Measurements from ENCODE around the gene ANKRD52.
A peak's percentile ranks its signal among the peaks of the same experiment; 100 is the strongest.
"Not testable (repeated sequence)": the region's sequence is repeated elsewhere in the genome, so short reads cannot be mapped to it uniquely, and the experiment has no call there.

The ANKRD52 gene

DNA sequence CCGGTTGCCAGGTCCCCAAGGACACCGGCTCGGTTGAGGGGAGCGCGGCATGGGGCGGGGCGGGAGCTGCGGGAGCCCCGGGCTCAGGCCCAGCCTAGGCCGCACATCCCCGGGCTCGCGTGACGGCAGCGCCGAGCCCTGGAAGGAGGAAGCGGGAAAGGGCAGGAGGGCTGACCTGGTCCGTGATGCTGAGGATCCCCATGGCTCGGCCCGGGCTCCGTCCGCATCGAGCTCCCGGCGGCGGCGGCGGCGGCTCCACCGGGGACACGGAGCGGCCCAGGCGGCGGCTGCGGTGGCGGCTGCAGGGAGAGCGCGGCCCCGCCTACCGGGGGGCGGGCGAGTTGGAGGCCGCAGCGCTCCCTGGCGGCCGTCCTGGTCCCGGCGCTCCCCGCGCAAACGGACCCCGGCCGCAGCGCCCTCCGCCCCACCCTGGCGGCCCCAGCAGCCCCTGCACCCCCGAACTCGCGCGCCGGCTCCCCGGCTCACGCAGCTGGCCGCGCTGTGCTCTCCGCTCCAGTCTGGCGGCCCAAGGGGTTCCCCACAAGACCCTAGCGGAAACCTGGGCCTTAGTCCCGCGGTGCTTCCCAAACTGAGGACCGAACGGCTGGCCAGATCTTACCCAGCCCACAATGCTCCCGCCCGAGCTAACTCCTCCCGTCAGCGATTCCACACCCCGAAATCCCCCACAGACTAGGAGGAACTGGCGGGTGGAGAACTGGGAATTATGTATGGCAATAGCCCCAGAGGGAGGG, at the start of gene ANKRD52:
TSS of gene ANKRD52 (minus strand) at position 317 of the 752 bp plus-strand sequence. CDS start at position 202, 115 bp downstream.
- peak in 1 of 2 experiments; percentile 24 for DNase-seq

DNA sequence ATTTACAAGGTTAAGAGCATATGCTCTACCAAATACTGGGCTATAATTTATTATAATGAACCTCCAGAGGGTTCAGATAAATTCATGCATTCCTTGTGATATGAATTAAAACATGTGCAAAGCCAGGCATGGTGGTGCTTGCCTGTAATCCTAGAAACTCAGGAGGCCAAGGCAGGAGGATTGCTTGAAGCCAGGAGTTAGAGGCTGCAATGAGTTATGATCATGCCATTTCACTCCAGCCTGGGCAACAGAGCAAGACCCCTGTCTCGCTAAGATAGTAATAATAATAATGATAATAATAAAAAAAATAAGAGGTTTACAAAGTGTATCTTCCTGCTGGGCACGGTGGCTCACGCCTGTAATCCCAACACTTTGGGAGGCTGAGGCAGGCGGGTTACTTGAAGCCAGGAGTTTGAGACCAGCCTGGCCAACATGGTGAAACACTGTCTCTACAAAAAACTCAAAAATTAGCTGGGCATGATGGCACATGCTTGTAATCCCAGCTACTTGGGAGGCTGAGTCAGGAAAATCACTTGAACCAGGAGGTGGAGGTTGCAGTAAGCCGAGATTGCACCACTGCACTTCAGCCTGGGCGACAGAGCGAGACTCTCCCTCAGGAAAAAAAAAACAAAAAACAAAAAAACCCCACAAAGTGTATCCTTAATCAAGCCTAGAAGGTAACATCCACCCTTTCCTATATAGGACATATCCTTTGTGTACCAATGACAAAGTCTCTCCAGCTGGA, 49.2 kb upstream of the ANKRD52 start:
- DNase-seq: no peak

DNA sequence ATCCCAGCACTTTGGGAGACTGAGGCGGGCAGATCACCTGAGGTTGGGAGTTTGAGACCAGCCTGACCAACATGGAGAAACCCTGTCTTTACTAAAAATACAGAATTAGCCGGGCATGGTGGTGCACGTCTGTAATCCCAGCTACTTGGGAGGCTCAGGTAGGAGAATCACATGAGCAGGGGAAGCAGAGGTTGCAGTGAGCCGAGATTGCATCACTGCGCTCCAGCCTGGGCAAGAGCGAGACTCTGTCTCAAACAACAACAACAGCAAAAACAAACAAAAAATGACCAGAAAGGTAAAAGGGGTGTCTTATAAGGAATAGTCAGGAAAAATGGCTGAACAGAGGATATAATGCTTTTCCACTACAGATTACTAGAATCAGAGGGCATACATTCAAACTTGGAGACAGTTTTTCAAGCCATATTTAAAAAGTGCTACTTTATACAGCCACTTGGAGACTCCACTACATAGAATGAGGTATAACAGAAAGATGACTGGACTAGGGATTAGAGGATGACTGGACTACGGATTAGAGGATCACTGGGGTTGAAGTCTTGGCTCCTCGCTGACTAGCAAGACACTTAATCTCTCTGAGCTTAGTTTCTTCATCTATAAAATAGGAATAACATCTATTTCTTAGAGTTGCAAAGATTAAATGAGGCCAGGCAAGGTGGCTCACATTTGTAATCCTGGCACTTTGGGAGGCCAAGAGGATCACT, 46.8 kb upstream of the ANKRD52 start:
- DNase-seq: no peak

- no peak for DNase-seq
These were observed 46.1 kb upstream of the ANKRD52 start for GRCh38 chr12:56304276-56304675.

GRCh38 chr12:56300644-56301464, 42.7 kb upstream of the ANKRD52 start:
- DNase-seq: no peak

- peak; percentile 90 to 97 for DNase-seq
These were observed 41.9 kb upstream of the ANKRD52 start, which contains the start of gene CS for GRCh38 chr12:56299853-56300643. TSS of gene CS (minus strand) at chr12:56300330. CDS start at chr12:56300201, 129 bp downstream.

DNA sequence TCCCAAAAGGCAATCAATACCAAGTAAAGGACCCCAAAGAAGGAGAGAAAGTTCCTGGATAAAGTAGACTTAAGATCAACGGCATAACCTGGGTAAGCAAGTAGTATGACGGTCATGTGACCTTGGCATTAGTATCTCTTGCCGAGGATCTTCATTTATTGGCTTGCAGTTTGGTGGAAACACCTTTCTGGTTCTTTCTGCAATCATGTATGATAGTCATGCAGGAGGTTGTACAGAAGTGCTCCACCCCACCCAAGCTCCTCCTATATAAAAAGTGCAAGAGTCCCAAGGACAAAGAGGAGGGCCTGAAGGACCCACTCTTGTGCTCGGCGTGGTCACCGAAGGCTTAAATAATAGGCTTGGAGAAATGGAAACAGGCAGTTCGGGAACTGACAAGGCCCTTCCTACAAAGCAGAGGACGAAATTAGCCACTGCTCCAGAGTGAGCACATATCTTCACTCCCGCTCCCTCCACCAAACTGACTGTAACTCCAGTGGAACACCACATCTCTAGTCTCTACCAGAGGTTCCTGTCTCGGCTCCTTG, 41.2 kb upstream of the ANKRD52 start:
- DNase-seq: no peak

DNA sequence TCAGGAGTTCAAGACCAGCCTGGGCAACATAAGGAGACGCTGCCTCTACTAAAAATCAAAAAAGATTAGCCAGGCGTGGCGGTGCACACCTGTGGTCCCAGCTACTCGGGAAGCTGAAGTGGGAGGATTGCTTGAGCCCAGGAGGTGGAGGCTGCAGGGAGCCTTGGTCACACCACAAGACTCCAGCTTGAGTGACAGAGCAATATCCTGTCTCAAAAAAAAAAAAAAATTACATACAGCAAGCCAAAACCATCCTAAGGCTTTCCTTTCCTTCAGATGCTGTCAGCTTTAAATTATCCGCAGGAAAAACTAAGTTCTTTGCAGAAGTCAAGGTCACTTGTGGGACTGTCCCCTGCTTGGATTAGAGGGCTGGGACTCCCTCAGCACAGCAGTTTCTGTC, 40.6 kb upstream of the ANKRD52 start:
- DNase-seq: no peak

DNA sequence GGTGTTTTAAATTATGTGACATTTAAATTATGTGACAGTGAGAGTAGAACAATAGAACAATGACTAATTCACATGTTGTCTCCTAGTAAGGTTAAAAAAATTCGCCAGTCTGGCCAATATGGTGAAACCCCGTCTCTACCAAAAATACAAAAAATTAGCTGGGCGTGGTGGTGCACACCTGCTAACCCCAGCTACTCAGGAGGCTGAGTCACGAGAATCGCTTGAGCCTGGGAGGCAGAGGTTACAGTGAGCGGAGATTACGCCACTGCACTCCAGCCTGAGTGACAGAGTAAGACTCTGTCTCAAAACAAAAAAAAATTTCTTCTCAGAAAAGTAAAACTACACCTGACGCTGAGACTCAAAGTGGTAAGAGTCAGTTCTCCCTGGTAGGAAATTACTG, 39.2 kb upstream of the ANKRD52 start:
- no peak for DNase-seq

DNA sequence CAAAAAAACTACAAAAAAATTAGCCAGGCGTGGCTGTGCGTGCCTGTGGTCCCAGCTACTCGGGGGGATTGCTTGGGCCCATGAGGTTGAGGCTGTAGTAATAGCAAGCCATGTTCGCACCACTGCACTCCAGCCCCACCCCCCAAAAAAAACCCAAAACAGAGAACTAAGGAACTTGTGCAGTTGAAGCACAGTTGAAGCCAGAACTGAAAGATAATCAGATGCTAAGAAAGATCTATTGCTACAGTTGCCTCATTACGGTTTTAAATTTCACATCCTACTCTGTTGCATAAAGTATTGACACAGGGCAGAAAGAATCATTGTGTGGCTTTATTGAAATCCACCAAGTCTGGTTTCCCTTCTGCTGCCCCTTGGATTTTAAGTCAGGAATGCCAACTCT, 38.1 kb upstream of the ANKRD52 start:
- no peak for DNase-seq

DNA sequence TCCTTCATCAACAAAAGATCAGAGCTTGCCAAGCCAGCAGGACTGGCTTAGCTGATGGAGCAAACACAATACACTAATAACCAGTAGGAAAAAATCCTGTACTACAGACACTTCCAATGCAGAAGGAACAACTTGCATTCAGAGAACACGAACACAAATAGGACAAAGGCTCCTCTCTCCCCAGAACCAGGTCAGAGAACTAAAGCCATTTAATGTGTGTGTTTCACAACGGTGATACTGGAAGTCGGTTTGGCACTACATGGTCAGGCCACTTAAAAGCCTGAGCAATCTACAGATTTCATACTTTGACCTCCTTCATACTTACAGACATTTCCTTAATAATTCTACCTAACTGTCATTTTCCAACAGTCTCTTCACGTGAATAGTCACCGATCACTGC, 35.6 kb upstream of the ANKRD52 start:
- DNase-seq: no peak

DNA sequence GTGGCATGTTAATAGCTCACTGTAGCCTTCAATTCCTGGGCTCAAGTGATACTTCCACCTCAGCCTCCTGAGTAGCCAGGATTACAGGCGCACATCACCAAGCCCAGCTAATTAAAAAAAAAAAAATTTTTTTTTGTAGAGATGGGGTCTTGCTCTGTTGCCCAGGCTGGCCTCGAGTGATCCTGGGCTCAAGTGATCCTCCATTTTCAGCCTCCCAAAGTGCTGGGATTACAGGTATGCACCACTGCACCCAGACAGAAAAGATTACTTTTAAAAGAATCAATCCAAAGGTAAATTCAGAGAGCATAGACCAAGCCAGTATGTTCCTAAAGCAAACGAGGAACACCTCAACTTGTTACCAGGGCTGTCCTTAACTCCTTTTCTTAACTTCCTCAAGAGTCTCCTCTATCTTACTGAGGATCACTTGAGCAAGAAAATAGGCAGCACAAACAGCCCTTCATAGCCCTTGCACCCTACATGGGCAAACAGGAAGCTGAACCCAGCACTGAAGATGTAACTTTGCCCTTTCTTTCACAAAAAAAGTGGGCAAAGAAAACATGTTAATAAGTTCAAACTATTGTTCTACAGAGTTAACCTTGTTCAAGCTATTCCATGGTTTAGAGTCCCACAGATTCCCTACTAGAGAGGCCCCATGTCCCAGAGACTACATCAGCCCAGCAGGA, 30.7 kb upstream of the ANKRD52 start:
- DNase-seq: no peak

- no peak for DNase-seq
These were observed 28.1 kb upstream of the ANKRD52 start for GRCh38 chr12:56286044-56286830.

DNA sequence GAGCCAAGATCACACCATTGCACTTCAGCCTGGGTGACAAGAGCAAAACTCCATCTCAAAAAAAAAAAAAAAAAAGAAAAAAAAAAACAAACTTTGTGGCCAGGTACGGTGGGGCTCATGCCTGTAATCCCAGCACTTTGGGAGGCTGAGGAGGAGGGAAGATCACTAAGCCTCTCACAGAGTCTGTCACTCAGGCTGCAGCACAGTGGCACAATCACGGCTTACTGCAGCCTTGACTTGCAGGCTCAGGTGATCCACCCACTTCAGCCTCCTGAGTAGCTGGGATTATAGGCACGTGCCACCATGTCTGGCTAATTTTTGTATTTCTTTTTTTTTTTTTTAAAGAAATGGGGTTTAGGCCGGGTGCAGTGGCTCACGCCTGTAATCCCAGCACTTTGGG, 26.1 kb upstream of the ANKRD52 start:
- not testable (repeated sequence) for DNase-seq

GRCh38 chr12:56282579-56282978, 24.4 kb upstream of the ANKRD52 start:
- no peak for DNase-seq

GRCh38 chr12:56282030-56282429, 23.8 kb upstream of the ANKRD52 start:
- no peak for DNase-seq

GRCh38 chr12:56280849-56281248, 22.7 kb upstream of the ANKRD52 start:
- no peak for DNase-seq

DNA sequence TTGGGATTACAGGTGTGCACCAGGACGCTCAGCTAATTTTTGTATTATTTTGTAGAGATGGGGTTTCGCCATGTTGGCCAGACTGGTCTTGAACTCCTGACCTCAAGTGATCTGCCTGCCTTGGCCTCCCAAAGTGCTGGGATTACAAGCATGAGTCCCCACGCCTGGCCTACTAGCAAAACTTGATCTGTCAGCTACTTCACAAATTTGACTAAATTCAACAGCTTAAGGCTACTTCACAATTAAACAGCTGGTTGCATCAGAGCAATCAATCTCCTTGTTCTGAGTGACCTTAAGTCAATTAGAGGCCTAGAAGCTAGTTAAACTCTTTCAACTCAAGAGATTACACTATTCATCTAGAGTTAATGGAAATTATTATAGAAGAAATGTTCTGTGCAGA, 20.7 kb upstream of the ANKRD52 start:
- DNase-seq: no peak

- no peak for DNase-seq
These were observed 16.1 kb upstream of the ANKRD52 start for GRCh38 chr12:56274299-56274698.

DNA sequence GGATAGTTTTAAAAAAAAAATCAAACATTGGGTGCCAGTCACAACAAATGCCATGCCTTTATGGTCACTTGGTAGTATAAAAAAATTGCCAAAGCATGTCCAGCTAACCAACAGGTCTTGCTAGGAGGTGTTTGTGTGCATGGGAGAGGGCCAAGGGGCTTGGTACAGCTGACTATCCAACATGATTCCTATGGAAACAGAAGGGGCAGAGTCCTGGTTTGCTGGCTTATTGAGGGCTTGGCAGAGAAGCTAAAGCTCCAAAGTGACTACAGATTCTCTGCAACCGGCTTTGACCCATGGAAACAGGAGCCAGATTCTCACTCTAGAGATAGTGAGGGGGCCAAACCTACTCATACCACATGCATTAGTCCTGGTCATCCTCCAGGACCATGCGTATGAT, 14.3 kb upstream of the ANKRD52 start:
- DNase-seq: not testable (repeated sequence)
